K562 (cell line): ENCODE data around the gene ORC2. TPM values are rescaled to one million over a fixed set of nuclear protein-coding genes. Genes with fewer than 3 reads are reported as not detected.

Source experiments
- CREB3L1 ChIP-seq: fragments of 450-650 bp; IDR thresholded peaks from 2 replicates; pipeline ENCODE4 v1.6.1; 2014; ENCODE audit warnings: low read depth, mild to moderate bottlenecking, moderate library complexity, borderline replicate concordance
- EP300 ChIP-seq: IDR thresholded peaks from 2 replicates; pipeline ENCODE4 v1.6.1; 2012; ENCODE audit warnings: low read length, improper control_type of control experiment
- HLTF ChIP-seq: fragments of 450-650 bp; IDR thresholded peaks from 2 replicates; pipeline ENCODE4 v1.6.1; 2016
- HMGN3 ChIP-seq: IDR thresholded peaks from 2 replicates; pipeline ENCODE4 v1.6.1; 2011; ENCODE audit warnings: borderline replicate concordance, low read depth, mild to moderate bottlenecking, mixed read lengths, low read length; ENCODE audit not compliant: insufficient read length; ENCODE audit errors: extremely low read depth
- KLF16 ChIP-seq: IDR thresholded peaks from 2 replicates; pipeline ENCODE4 v1.6.1; 2016; ENCODE audit warnings: antibody characterized with exemption
- POLR3G ChIP-seq: IDR thresholded peaks from 2 replicates; pipeline ENCODE4 v1.6.1; 2011; ENCODE audit not compliant: insufficient read length, insufficient replicate concordance; ENCODE audit errors: extremely low read depth
- SMARCE1 ChIP-seq: fragments of 450-650 bp; IDR thresholded peaks from 2 replicates; pipeline ENCODE4 v1.7.1; 2016; ENCODE audit warnings: mild to moderate bottlenecking
- TFAM ChIP-seq: fragments of 250-450 bp; sonication (Bioruptor Pico); conservative IDR thresholded peaks from 2 replicates; pipeline ENCODE4 v1.5.0; 2021; ENCODE audit warnings: mild to moderate bottlenecking, moderate library complexity
- TSHZ1 ChIP-seq: fragments of 250-450 bp; sonication (Bioruptor Pico); IDR thresholded peaks from 2 replicates; pipeline ENCODE4 v1.4.0; 2020; ENCODE audit warnings: mild to moderate bottlenecking, moderate library complexity
- ZBTB26 ChIP-seq: fragments of 450-650 bp; formaldehyde crosslinking; IDR thresholded peaks from 2 replicates; pipeline ENCODE4 v1.4.0; 2022; ENCODE audit warnings: missing genetic modification characterization
- polyA plus RNA-seq, 8 experiments: library from polyadenylated mRNA; depleted of rRNA in 4 of 8; stranded (reverse) in 5 of 8; unstranded in 3 of 8; fragments of >200 nt; fragmentation: Nextera tagmentation in 2 of 8; fragmentation: Illumina TruSeq in 1 of 8; extraction: Ambion mirVana in 2 of 8; extraction: Trizol in 1 of 8; gene quantifications; 2 replicates each; pipeline versions ENCODE4 v1.2.1 to v1.2.3, GENCODE V29; 2011 to 2014; ENCODE audit warnings: inconsistent platforms in 1 of 8, missing spikeins in 1 of 8
- total RNA-seq, 7 experiments: library from RNA; depleted of rRNA in 6 of 7; stranded (reverse); fragments of >200 nt in 6 of 7; fragmentation: Illumina TruSeq in 2 of 7; extraction: Trizol in 2 of 7; gene quantifications; 2 replicates each; pipeline versions ENCODE4 v1.2.1 to v1.2.3, GENCODE V29; 2011 to 2021; ENCODE audit warnings: low replicate concordance in 1 of 7
- TF ChIP-seq, protein P1 (sequence below): sonication (generic); formaldehyde crosslinking; IDR thresholded peaks from 2 replicates; pipeline ENCODE4 v1.8.0; 2022; ENCODE audit warnings: mild to moderate bottlenecking, missing genetic modification reagents
- TF ChIP-seq, protein P2 (sequence below), 3 experiments: fragments of 200-800 bp in 1 of 3; sonication (Bioruptor generic) in 1 of 3; sonication (generic) in 1 of 3; formaldehyde crosslinking in 1 of 3; IDR thresholded peaks; 2 replicates each; pipeline versions ENCODE4 v1.6.1 to v1.8.0; 2016 to 2022; ENCODE audit warnings: mild to moderate bottlenecking in 2 of 3, missing compliant biosample characterization in 2 of 3, missing genetic modification characterization in 2 of 3, missing genetic modification reagents in 1 of 3
- TF ChIP-seq, protein P3 (sequence below): sonication (generic); formaldehyde crosslinking; IDR thresholded peaks from 2 replicates; pipeline ENCODE4 v1.8.0; 2023; ENCODE audit warnings: mild to moderate bottlenecking, missing genetic modification reagents
- TF ChIP-seq, protein P4 (sequence below): sonication (generic); IDR thresholded peaks from 2 replicates; pipeline ENCODE4 v1.6.1; 2016

Gene ORC2
- total and polyA plus RNA-seq, 9 of the 15 experiments (the other 6 are each of a cell fraction or from before 2014, with no cell fraction given) = 5.6 to 41.1 (median 19.0) TPM

GRCh38 chr2:200963124-200963917, at the start of gene ORC2 (continued):
- TF ChIP-seq POLR3G (no peak), KLF16 (0 out of 2 replicates have a peak, but pooled peaks have one; percentile 23), TFAM (CRISPR knock-in tag) (no peak), TSHZ1 (CRISPR knock-in tag) (no peak), EP300 (no peak), HLTF (peak; percentile 60; the same call in 1 of the 2 replicates), CREB3L1 (no peak), HMGN3 (peak; percentile 34), SMARCE1 (no peak; the same call in 1 of the 2 replicates), ZBTB26 (CRISPR knock-in tag) (no peak)
- TF ChIP-seq, protein P1, sequence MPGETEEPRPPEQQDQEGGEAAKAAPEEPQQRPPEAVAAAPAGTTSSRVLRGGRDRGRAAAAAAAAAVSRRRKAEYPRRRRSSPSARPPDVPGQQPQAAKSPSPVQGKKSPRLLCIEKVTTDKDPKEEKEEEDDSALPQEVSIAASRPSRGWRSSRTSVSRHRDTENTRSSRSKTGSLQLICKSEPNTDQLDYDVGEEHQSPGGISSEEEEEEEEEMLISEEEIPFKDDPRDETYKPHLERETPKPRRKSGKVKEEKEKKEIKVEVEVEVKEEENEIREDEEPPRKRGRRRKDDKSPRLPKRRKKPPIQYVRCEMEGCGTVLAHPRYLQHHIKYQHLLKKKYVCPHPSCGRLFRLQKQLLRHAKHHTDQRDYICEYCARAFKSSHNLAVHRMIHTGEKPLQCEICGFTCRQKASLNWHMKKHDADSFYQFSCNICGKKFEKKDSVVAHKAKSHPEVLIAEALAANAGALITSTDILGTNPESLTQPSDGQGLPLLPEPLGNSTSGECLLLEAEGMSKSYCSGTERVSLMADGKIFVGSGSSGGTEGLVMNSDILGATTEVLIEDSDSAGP (CRISPR knock-in tag) = no peak
- TF ChIP-seq, protein P2, sequence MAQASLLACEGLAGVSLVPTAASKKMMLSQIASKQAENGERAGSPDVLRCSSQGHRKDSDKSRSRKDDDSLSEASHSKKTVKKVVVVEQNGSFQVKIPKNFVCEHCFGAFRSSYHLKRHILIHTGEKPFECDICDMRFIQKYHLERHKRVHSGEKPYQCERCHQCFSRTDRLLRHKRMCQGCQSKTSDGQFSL (CRISPR knock-in tag; IDR thresholded peaks at IDR 0.05) = no peak
- TF ChIP-seq, protein P2 (tag; IDR thresholded peaks at IDR 0.05) = no peak
- TF ChIP-seq, protein P3, sequence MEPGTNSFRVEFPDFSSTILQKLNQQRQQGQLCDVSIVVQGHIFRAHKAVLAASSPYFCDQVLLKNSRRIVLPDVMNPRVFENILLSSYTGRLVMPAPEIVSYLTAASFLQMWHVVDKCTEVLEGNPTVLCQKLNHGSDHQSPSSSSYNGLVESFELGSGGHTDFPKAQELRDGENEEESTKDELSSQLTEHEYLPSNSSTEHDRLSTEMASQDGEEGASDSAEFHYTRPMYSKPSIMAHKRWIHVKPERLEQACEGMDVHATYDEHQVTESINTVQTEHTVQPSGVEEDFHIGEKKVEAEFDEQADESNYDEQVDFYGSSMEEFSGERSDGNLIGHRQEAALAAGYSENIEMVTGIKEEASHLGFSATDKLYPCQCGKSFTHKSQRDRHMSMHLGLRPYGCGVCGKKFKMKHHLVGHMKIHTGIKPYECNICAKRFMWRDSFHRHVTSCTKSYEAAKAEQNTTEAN (CRISPR knock-in tag) = no peak
- TF ChIP-seq, protein P4, sequence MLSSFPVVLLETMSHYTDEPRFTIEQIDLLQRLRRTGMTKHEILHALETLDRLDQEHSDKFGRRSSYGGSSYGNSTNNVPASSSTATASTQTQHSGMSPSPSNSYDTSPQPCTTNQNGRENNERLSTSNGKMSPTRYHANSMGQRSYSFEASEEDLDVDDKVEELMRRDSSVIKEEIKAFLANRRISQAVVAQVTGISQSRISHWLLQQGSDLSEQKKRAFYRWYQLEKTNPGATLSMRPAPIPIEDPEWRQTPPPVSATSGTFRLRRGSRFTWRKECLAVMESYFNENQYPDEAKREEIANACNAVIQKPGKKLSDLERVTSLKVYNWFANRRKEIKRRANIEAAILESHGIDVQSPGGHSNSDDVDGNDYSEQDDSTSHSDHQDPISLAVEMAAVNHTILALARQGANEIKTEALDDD = peak; percentile 63; the same call in 1 of the 2 replicates
